Memory B cell (primary cell): ENCODE measurements around the gene ZNF488.
A peak's percentile ranks its signal among the peaks of the same experiment; 100 is the strongest.

Source experiments
- ATAC-seq: fragments of 150-1000 bp; cut with Tn5 transposase; 2 replicates; pipeline ENCODE4 v1.10.0; 2021; ENCODE audit warnings: low read depth, mild to moderate bottlenecking, moderate library complexity
- DNase-seq, 2 donors: peaks; one replicate each; pipeline ENCODE4 v3.0.0; 2022; ENCODE audit warnings: low spot score in 2 of 2
- H3K27ac Mint-ChIP-seq: one replicate; pipeline ENCODE4 v1.8.0; 2022; ENCODE audit warnings: mild to moderate bottlenecking, moderate library complexity, mixed read lengths
- H3K27me3 Mint-ChIP-seq: one replicate; pipeline ENCODE4 v1.8.0; 2022; ENCODE audit warnings: mixed read lengths
- H3K36me3 Mint-ChIP-seq: one replicate; pipeline ENCODE4 v1.8.0; 2022; ENCODE audit warnings: mild to moderate bottlenecking, mixed read lengths
- H3K4me1 Mint-ChIP-seq: one replicate; pipeline ENCODE4 v1.8.0; 2022; ENCODE audit warnings: mixed read lengths
- H3K4me3 Mint-ChIP-seq: one replicate; pipeline ENCODE4 v1.8.0; 2022; ENCODE audit warnings: mild to moderate bottlenecking, moderate library complexity, mixed read lengths
- H3K9me3 Mint-ChIP-seq: one replicate; pipeline ENCODE4 v1.8.0; 2022; ENCODE audit warnings: mixed read lengths

ZNF488 gene

GRCh38 chr10:47350671-47351640 lies 33.1 kb downstream of the ZNF488 start:
- DNase-seq, result no peak
- no peaks in the 10 kb centered on the region for H3K4me1 Mint-ChIP-seq
- no peak overlapping the region for H3K27ac Mint-ChIP-seq
- no peak overlapping the region for H3K4me3 Mint-ChIP-seq
- no peak for ATAC-seq
- H3K36me3 Mint-ChIP-seq, result no peaks in the 10 kb centered on the region
- peaks cover 6% of the 10 kb centered on the region for H3K27me3 Mint-ChIP-seq
- H3K9me3 Mint-ChIP-seq, result no peaks in the 10 kb centered on the region

- H3K4me1 Mint-ChIP-seq, result no peaks in the 10 kb centered on the region
- no peak overlapping the region for H3K27ac Mint-ChIP-seq
- no peaks in the 10 kb centered on the region for H3K36me3 Mint-ChIP-seq
- H3K27me3 Mint-ChIP-seq, result peaks cover 6% of the 10 kb centered on the region
- no peak overlapping the region for H3K4me3 Mint-ChIP-seq
- DNase-seq, result no peak
- ATAC-seq, result no peak
- H3K9me3 Mint-ChIP-seq, result no peaks in the 10 kb centered on the region
These were observed 34.1 kb downstream of the ZNF488 start for GRCh38 chr10:47349941-47350371.

- H3K36me3 Mint-ChIP-seq, result no peaks in the 10 kb centered on the region
- H3K9me3 Mint-ChIP-seq, result no peaks in the 10 kb centered on the region
- no peak overlapping the region for H3K27ac Mint-ChIP-seq
- ATAC-seq (no peak), DNase-seq (no peak)
- peaks cover 6% of the 10 kb centered on the region for H3K27me3 Mint-ChIP-seq
- H3K4me1 Mint-ChIP-seq, result no peaks in the 10 kb centered on the region
- no peak overlapping the region for H3K4me3 Mint-ChIP-seq
These were observed 34.6 kb downstream of the ZNF488 start for GRCh38 chr10:47349516-47349915.

GRCh38 chr10:47348661-47349470 lies 35.2 kb downstream of the ZNF488 start:
- no peak overlapping the region for H3K27ac Mint-ChIP-seq
- H3K4me3 Mint-ChIP-seq, result no peak overlapping the region
- ATAC-seq, result no peak

GRCh38 chr10:47348138-47348651 lies 35.9 kb downstream of the ZNF488 start, which contains the start of gene RBP3:
Gene RBP3, plus strand, starts transcription at chr10:47348363. Its CDS starts 122 bp downstream, at chr10:47348485.
- Mint-ChIP-seq H3K4me1 (no peaks in the 10 kb centered on the region), H3K27ac (no peak within 1 kb of the TSS), H3K4me3 (no peak within 1 kb of the TSS), H3K27me3 (peaks cover 6% of the 10 kb centered on the region), H3K9me3 (no peaks in the 10 kb centered on the region), H3K36me3 (no peaks in the 10 kb centered on the region)
- ATAC-seq (no peak), DNase-seq (no peak)

More at GRCh38 chr10:47348661-47349470, 35.2 kb downstream of the ZNF488 start:
- H3K9me3 Mint-ChIP-seq, result no peaks in the 10 kb centered on the region
- DNase-seq, result no peak
- H3K27me3 Mint-ChIP-seq, result peaks cover 6% of the 10 kb centered on the region
- H3K36me3 Mint-ChIP-seq, result no peaks in the 10 kb centered on the region
- no peaks in the 10 kb centered on the region for H3K4me1 Mint-ChIP-seq

GRCh38 chr10:47347303-47347675 lies 36.8 kb downstream of the ZNF488 start:
- H3K27me3 Mint-ChIP-seq, result peaks cover 3% of the 10 kb centered on the region
- no peaks in the 10 kb centered on the region for H3K4me1 Mint-ChIP-seq
- no peak for DNase-seq
- no peaks in the 10 kb centered on the region for H3K9me3 Mint-ChIP-seq
- H3K36me3 Mint-ChIP-seq, result no peaks in the 10 kb centered on the region
- no peak for ATAC-seq
- no peak overlapping the region for H3K27ac Mint-ChIP-seq
- no peak overlapping the region for H3K4me3 Mint-ChIP-seq

GRCh38 chr10:47346581-47347302 lies 37.4 kb downstream of the ZNF488 start:
- ATAC-seq, result no peak
- Mint-ChIP-seq H3K36me3 (no peaks in the 10 kb centered on the region), H3K4me3 (no peak overlapping the region), H3K27me3 (peaks cover 3% of the 10 kb centered on the region), H3K9me3 (no peaks in the 10 kb centered on the region), H3K4me1 (no peaks in the 10 kb centered on the region), H3K27ac (no peak overlapping the region)
- DNase-seq, result no peak

GRCh38 chr10:47344996-47345870 lies 38.9 kb downstream of the ZNF488 start:
- ATAC-seq, result no peak
- Mint-ChIP-seq H3K9me3 (no peaks in the 10 kb centered on the region), H3K4me3 (no peak overlapping the region), H3K27ac (no peak overlapping the region), H3K4me1 (peaks cover 3% of the 10 kb centered on the region), H3K27me3 (peaks cover 5% of the 10 kb centered on the region), H3K36me3 (no peaks in the 10 kb centered on the region)
- no peak for DNase-seq

- H3K27ac Mint-ChIP-seq, result no peak overlapping the region
- peaks cover 7% of the 10 kb centered on the region for H3K4me1 Mint-ChIP-seq
- peaks cover 11% of the 10 kb centered on the region for H3K27me3 Mint-ChIP-seq
- ATAC-seq (peak; percentile 47), DNase-seq (peak; percentile 52 to 58)
- H3K9me3 Mint-ChIP-seq, result no peaks in the 10 kb centered on the region
- no peak overlapping the region for H3K4me3 Mint-ChIP-seq
- H3K36me3 Mint-ChIP-seq, result no peaks in the 10 kb centered on the region
These were observed 43.4 kb downstream of the ZNF488 start for GRCh38 chr10:47340608-47341170.

- no peak overlapping the region for H3K27ac Mint-ChIP-seq
- H3K27me3 Mint-ChIP-seq, result peaks cover 11% of the 10 kb centered on the region
- H3K9me3 Mint-ChIP-seq, result no peaks in the 10 kb centered on the region
- no peak overlapping the region for H3K4me3 Mint-ChIP-seq
- peaks cover 7% of the 10 kb centered on the region for H3K4me1 Mint-ChIP-seq
- H3K36me3 Mint-ChIP-seq, result no peaks in the 10 kb centered on the region
- ATAC-seq, result peak; percentile 37
- DNase-seq, result no peak
These were observed 44.1 kb downstream of the ZNF488 start for GRCh38 chr10:47339759-47340607.

GRCh38 chr10:47339186-47339735 lies 44.8 kb downstream of the ZNF488 start:
- H3K27me3 Mint-ChIP-seq, result peaks cover 13% of the 10 kb centered on the region
- no peak overlapping the region for H3K27ac Mint-ChIP-seq
- no peaks in the 10 kb centered on the region for H3K36me3 Mint-ChIP-seq
- no peak overlapping the region for H3K4me3 Mint-ChIP-seq
- H3K9me3 Mint-ChIP-seq, result no peaks in the 10 kb centered on the region
- DNase-seq, result no peak
- ATAC-seq, result no peak
- peaks cover 7% of the 10 kb centered on the region for H3K4me1 Mint-ChIP-seq

GRCh38 chr10:47337310-47337709 lies 46.8 kb downstream of the ZNF488 start:
- Mint-ChIP-seq H3K36me3 (no peaks in the 10 kb centered on the region), H3K27me3 (peaks cover 18% of the 10 kb centered on the region), H3K4me3 (no peak overlapping the region), H3K9me3 (no peaks in the 10 kb centered on the region), H3K27ac (no peak overlapping the region), H3K4me1 (peaks cover 7% of the 10 kb centered on the region)
- ATAC-seq (no peak), DNase-seq (no peak)
